Left renal cortex interstitium (tissue), 4 donors: ENCODE measurements around the gene EIF4ENIF1. TPM values are rescaled to one million over a fixed set of nuclear protein-coding genes. Genes with fewer than 3 reads are reported as not detected.

Source experiments
- polyA plus RNA-seq, 4 donors: library from polyadenylated mRNA; unstranded; fragments of 120-200 nt; gene quantifications; one replicate each; pipeline ENCODE4 v1.2.1, GENCODE V29; 2013; ENCODE audit not compliant: insufficient read length in 4 of 4

EIF4ENIF1 gene
- polyA plus RNA-seq, 4 donors, result 39.0 to 51.9 (median 47.6) TPM

Other genes starting within 250 kb of the EIF4ENIF1 start
- 10 to 100 TPM; 11.6 to 14.3 (median 13.8) TPM for gene PIK3IP1, start 197.4 kb downstream of the EIF4ENIF1 start, polyA plus RNA-seq
- 10 to 100 TPM; 70.3 to 85.0 (median 76.1) TPM for gene PATZ1, start 143.5 kb downstream of the EIF4ENIF1 start, polyA plus RNA-seq
- gene DRG1, start 90.2 kb downstream of the EIF4ENIF1 start, polyA plus RNA-seq, result 10 to 100 TPM; 76.1 to 96.4 (median 83.7) TPM
- gene SFI1, start 6.7 kb upstream of the EIF4ENIF1 start, polyA plus RNA-seq, result 10 to 100 TPM; 15.4 to 51.4 (median 36.2) TPM
- gene PISD, start 172.4 kb upstream of the EIF4ENIF1 start, polyA plus RNA-seq, result 10 to 100 TPM; 29.8 to 45.7 (median 36.0) TPM